Gastrocnemius medialis (tissue), 4 donors: ENCODE measurements around the gene TNNT3. TPM values are rescaled to one million over a fixed set of nuclear protein-coding genes. Genes with fewer than 3 reads are reported as not detected.

Source experiments
- ATAC-seq, 2 donors: fragments of 150-250 bp; one replicate each; pipeline ENCODE4 v1.9.1; 2016
- DNase-seq, 2 donors: peaks; one replicate each; pipeline ENCODE4 v3.0.0-alpha.2; 2019
- H3K27ac ChIP-seq, 4 donors: fragments of 200-600 bp; sonication (generic); 1 replicate in 1 of 4; 2 replicates in 3 of 4; pipeline ENCODE4 v1.5.1; 2016 to 2018; ENCODE audit warnings: mild to moderate bottlenecking in 2 of 4, moderate library complexity in 1 of 4
- H3K27me3 ChIP-seq, 3 donors: fragments of 200-600 bp; sonication (generic) in 2 of 3; 1 replicate in 1 of 3; 2 replicates in 2 of 3; pipeline versions ENCODE4 v1.5.1 to v1.6.0; 2016 to 2019; ENCODE audit warnings: mild to moderate bottlenecking in 1 of 3, moderate library complexity in 1 of 3
- H3K36me3 ChIP-seq, 2 donors: fragments of 200-600 bp; sonication (generic) in 1 of 2; one replicate each; pipeline ENCODE4 v1.5.1; 2017 to 2018
- H3K4me1 ChIP-seq, 2 donors: fragments of 200-600 bp; sonication (generic) in 1 of 2; one replicate each; pipeline ENCODE4 v1.5.1; 2016 to 2017; ENCODE audit warnings: mild to moderate bottlenecking in 2 of 2
- H3K4me3 ChIP-seq, 4 donors: fragments of 200-600 bp; sonication (generic) in 3 of 4; 1 replicate in 1 of 4; 2 replicates in 3 of 4; pipeline ENCODE4 v1.5.1; 2016 to 2019; ENCODE audit warnings: mild to moderate bottlenecking in 2 of 4
- H3K9me3 ChIP-seq, 3 donors: fragments of 200-600 bp; sonication (generic) in 2 of 3; 1 replicate in 1 of 3; 2 replicates in 2 of 3; pipeline ENCODE4 v1.5.1; 2016 to 2019
- CTCF ChIP-seq, 5 experiments: fragments of 450-650 bp in 3 of 5; fragments of 200-600 bp in 2 of 5; sonication (generic) in 2 of 5; IDR thresholded peaks in 4 of 5; conservative IDR thresholded peaks in 1 of 5; 1 replicate in 4 of 5; 2 replicates in 1 of 5; pipeline ENCODE4 v1.5.1; 2016 to 2019; ENCODE audit warnings: antibody characterized with exemption in 5 of 5, mild to moderate bottlenecking in 3 of 5, moderate library complexity in 3 of 5
- POLR2A ChIP-seq, 2 donors: fragments of 450-650 bp; IDR thresholded peaks; one replicate each; pipeline ENCODE4 v1.6.1; 2017; ENCODE audit warnings: antibody characterized with exemption in 2 of 2, mild to moderate bottlenecking in 2 of 2, moderate library complexity in 2 of 2
- in situ Hi-C, 4 donors: fragments of 200-750 bp; cut with MboI; loops; one replicate each; pipeline versions ENCODE4 v1.15.0 to v1.8.0; 2017; ENCODE audit warnings: low sequenced_read_pairs in 4 of 4
- intact Hi-C: fragments of 100-400 bp; cut with DNase I; formaldehyde crosslinking; loops from one replicate; pipeline ENCODE4 v1.15.1; 2023; ENCODE audit warnings: low total_unique reads
- total RNA-seq, 4 donors: library from RNA; depleted of rRNA; stranded (reverse); fragments of >200 nt; gene quantifications; one replicate each; pipeline versions ENCODE4 v1.1.0 to v1.2.3, GENCODE V29; 2016

The TNNT3 gene
- total RNA-seq, 4 donors from 2014 or later: 1,260 to 3,441 (median 1,835) TPM

- H3K4me3 ChIP-seq: peak overlapping the region in 3 of 4 donors; percentile 15 to 27 (median 27)
- no peak for TF ChIP-seq POLR2A (IDR thresholded peaks at IDR 0.05)
- peak; percentile 56 to 84 (median 69) for TF ChIP-seq CTCF (IDR thresholded peaks at IDR 0.05 in 4 of 5, conservative IDR thresholded peaks at IDR 0.05 in 1 of 5)
- no peaks in the 10 kb centered on the region for H3K36me3 ChIP-seq
- in situ Hi-C loops: loop anchor here in 1 of 4 donors (25.0 kb wide), 1 partner anchor 286 kb away; the partner anchor contains the start of genes INS and TH
- peak; percentile 31 to 35 for ATAC-seq
- peak overlapping the region; percentile 84 to 89 (median 88) for H3K27ac ChIP-seq
- H3K9me3 ChIP-seq: no peaks in the 10 kb centered on the region
- peak in 1 of 2 donors; percentile 62 for DNase-seq
- intact Hi-C loops: no loop called here
- peaks cover 11 to 30% (median 27%) of the 10 kb centered on the region in 3 donors for H3K27me3 ChIP-seq
- H3K4me1 ChIP-seq: peaks cover 17 to 35% of the 10 kb centered on the region in 2 donors
These were observed 43.0 kb upstream of the TNNT3 start for GRCh38 chr11:1876361-1877063.

- TF ChIP-seq CTCF (IDR thresholded peaks at IDR 0.05 in 4 of 5, conservative IDR thresholded peaks at IDR 0.05 in 1 of 5) (no peak), POLR2A (IDR thresholded peaks at IDR 0.05) (no peak)
- intact Hi-C loops: no loop called here
- no peak for ATAC-seq
- no peaks in the 10 kb centered on the region for H3K36me3 ChIP-seq
- peak overlapping the region; percentile 84 to 89 (median 88) for H3K27ac ChIP-seq
- in situ Hi-C loops: loop anchor here in 1 of 4 donors (25.0 kb wide), 1 partner anchor 285 kb away; the partner anchor contains the start of genes INS and TH
- no peaks in the 10 kb centered on the region for H3K9me3 ChIP-seq
- peaks cover 26 to 45% of the 10 kb centered on the region in 2 donors for H3K4me1 ChIP-seq
- H3K27me3 ChIP-seq: peaks cover 11 to 21% (median 19%) of the 10 kb centered on the region in 3 donors
- DNase-seq: peak in 1 of 2 donors; percentile 36
- H3K4me3 ChIP-seq: no peak overlapping the region
These were observed 42.0 kb upstream of the TNNT3 start for GRCh38 chr11:1877211-1878136.

- ATAC-seq (no peak), DNase-seq (no peak)
- peaks cover 31 to 50% of the 10 kb centered on the region in 2 donors for H3K4me1 ChIP-seq
- intact Hi-C loops (no loop called here), in situ Hi-C loops (loop anchor here in 1 of 4 donors (25.0 kb wide), 1 partner anchor 284 kb away; the partner anchor contains the start of genes INS and TH)
- H3K27ac ChIP-seq: peak overlapping the region; percentile 84 to 89 (median 88)
- no peaks in the 10 kb centered on the region for H3K36me3 ChIP-seq
- no peak overlapping the region for H3K4me3 ChIP-seq
- TF ChIP-seq POLR2A (IDR thresholded peaks at IDR 0.05) (no peak), CTCF (IDR thresholded peaks at IDR 0.05 in 4 of 5, conservative IDR thresholded peaks at IDR 0.05 in 1 of 5) (no peak)
- peaks cover 11 to 15% (median 12%) of the 10 kb centered on the region in 3 donors for H3K27me3 ChIP-seq
- H3K9me3 ChIP-seq: no peaks in the 10 kb centered on the region
These were observed 41.1 kb upstream of the TNNT3 start for GRCh38 chr11:1878137-1879031.
